ENCODE data around the gene ST6GALNAC3.

The ST6GALNAC3 gene

DNA sequence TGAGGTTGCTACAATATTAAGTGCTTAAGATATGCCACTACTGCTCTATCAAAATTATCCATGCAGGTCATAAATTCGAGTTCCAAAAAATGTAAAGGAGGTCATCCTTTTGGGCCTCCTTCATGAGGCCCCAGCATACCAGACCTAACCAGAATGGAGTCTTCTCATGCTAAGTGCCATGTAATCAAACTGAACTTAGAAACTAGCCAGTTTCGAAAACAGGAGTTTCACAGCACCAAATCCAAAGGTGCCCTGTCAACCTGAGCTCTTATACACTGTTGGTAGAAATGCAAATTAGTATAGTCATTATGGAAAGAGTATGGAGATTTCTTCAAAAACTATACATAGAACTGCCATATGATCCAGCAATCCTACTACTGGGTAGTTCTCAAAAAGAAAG is 320.5 kb downstream of the ST6GALNAC3 start:
- DNase-seq (ENCODE audit: extremely low spot score): no peak
- no peak for TF ChIP-seq L3MBTL2 (conservative IDR thresholded peaks at IDR 0.05)
- no peak for TF ChIP-seq FOXM1 (IDR thresholded peaks at IDR 0.05; ENCODE audit: borderline replicate concordance)
- no peak for TF ChIP-seq SP1 (IDR thresholded peaks at IDR 0.05)
- TF ChIP-seq NFRKB (IDR thresholded peaks at IDR 0.05): no peak
- TF ChIP-seq FOXK2 (IDR thresholded peaks at IDR 0.05): no peak
- TF ChIP-seq HDGF (IDR thresholded peaks at IDR 0.05; ENCODE audit: borderline replicate concordance): no peak
- TF ChIP-seq FOXA1 (IDR thresholded peaks at IDR 0.05): no peak
- TF ChIP-seq ZNF384 (IDR thresholded peaks at IDR 0.05): no peak
- no peak for TF ChIP-seq SUZ12 (IDR thresholded peaks at IDR 0.05)
- TF ChIP-seq, protein P1, sequence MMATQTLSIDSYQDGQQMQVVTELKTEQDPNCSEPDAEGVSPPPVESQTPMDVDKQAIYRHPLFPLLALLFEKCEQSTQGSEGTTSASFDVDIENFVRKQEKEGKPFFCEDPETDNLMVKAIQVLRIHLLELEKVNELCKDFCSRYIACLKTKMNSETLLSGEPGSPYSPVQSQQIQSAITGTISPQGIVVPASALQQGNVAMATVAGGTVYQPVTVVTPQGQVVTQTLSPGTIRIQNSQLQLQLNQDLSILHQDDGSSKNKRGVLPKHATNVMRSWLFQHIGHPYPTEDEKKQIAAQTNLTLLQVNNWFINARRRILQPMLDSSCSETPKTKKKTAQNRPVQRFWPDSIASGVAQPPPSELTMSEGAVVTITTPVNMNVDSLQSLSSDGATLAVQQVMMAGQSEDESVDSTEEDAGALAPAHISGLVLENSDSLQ (IDR thresholded peaks at IDR 0.05): no peak
- TF ChIP-seq TARDBP (IDR thresholded peaks at IDR 0.05): no peak
- TF ChIP-seq LEF1 (IDR thresholded peaks at IDR 0.05; ENCODE audit: borderline replicate concordance): no peak
- TF ChIP-seq BHLHE40 (IDR thresholded peaks at IDR 0.05; ENCODE audit: borderline replicate concordance): no peak
- no peak for TF ChIP-seq ARNT (IDR thresholded peaks at IDR 0.05)
- TF ChIP-seq CTBP1 (IDR thresholded peaks at IDR 0.05; ENCODE audit: borderline replicate concordance): no peak
- no peak for TF ChIP-seq ELF4 (IDR thresholded peaks at IDR 0.05)
- ChIA-PET POLR2A (no interaction called here), CTCF (no interaction called here)

DNA sequence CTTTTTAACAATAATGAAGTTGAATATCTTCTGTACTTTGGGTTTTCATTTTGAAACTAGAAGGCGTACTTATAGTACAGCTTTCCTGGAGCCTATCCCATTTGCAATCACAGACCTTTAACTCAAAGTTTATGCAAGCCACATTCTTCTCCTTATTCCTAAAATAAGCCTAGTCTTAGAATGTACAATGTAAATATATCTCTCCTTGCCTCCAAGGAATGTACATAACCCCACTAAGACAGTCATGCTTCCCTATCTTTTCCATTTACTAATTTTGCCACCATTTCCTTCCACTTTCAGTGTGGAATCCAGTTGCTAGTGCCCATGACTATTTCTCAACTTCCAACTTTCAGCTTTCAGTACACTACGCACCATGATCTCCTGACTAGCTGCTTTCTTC is 327.6 kb downstream of the ST6GALNAC3 start:
- ChIA-PET POLR2A (no interaction called here), CTCF (no interaction called here)
- DNase-seq (ENCODE audit: extremely low spot score): no peak
- no peak for TF ChIP-seq L3MBTL2 (conservative IDR thresholded peaks at IDR 0.05)

DNA sequence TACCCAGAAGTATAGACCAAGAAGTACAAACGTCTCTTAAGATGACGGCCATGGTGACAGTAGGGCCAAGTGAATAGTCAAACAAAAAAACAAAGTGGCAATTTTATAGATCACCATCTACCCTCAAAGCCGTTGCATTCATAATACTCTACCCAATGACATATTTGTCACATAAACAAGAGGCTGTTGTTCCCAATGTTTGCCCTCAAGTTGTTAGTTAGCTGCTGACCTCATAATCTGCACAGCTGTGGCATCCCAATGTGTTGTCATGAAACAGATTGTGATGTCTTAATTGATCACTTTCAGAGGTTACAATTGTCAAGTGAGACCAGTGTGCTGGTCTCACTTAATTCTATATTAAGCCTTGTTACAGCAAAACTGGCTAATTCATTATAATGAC is 333.8 kb downstream of the ST6GALNAC3 start:
- CTCF ChIA-PET: no interaction called here
- no peak for DNase-seq (ENCODE audit: extremely low spot score)
- TF ChIP-seq ELF4 (IDR thresholded peaks at IDR 0.05): no peak
- no peak for TF ChIP-seq FOXA1 (IDR thresholded peaks at IDR 0.05)
- TF ChIP-seq TARDBP (IDR thresholded peaks at IDR 0.05): no peak
- no peak for TF ChIP-seq SP1 (IDR thresholded peaks at IDR 0.05)
- no peak for TF ChIP-seq L3MBTL2 (conservative IDR thresholded peaks at IDR 0.05)
- TF ChIP-seq HDGF (IDR thresholded peaks at IDR 0.05; ENCODE audit: borderline replicate concordance): no peak
- no peak for TF ChIP-seq ZNF384 (IDR thresholded peaks at IDR 0.05)
- no peak for TF ChIP-seq FOXM1 (IDR thresholded peaks at IDR 0.05; ENCODE audit: borderline replicate concordance)
- no peak for TF ChIP-seq ARNT (IDR thresholded peaks at IDR 0.05)
- no peak for TF ChIP-seq FOXK2 (IDR thresholded peaks at IDR 0.05)
- no peak for TF ChIP-seq NFRKB (IDR thresholded peaks at IDR 0.05)
- TF ChIP-seq, protein P1 (IDR thresholded peaks at IDR 0.05): no peak
- no peak for TF ChIP-seq BHLHE40 (IDR thresholded peaks at IDR 0.05; ENCODE audit: borderline replicate concordance)
- POLR2A ChIA-PET: no interaction called here

DNA sequence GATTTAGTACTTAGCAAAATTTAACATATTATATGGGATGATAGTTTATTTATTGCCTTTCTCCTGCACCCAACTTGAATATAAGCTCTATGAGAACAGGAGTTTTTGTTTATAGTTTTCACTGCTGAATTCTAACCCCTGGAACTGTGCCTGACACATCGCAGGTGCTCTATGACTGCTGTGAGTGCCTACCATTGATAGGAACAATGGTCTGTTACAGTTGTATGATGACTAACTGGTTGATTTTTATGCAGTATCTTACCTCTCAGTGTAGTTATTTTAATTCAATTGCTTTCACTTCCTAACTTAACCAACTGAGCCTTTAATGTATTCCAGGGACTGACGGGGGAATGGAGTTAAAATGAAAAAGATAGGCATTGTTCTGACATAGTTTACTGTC is 336.0 kb downstream of the ST6GALNAC3 start:
- CTCF ChIA-PET: no interaction called here
- POLR2A ChIA-PET: no interaction called here
- no peak for DNase-seq (ENCODE audit: extremely low spot score)
- no peak for TF ChIP-seq FOXK2 (IDR thresholded peaks at IDR 0.05)
- no peak for TF ChIP-seq FOXA1 (IDR thresholded peaks at IDR 0.05)
- TF ChIP-seq ARNT (IDR thresholded peaks at IDR 0.05): no peak
- no peak for TF ChIP-seq NFRKB (IDR thresholded peaks at IDR 0.05)
- TF ChIP-seq ELF4 (IDR thresholded peaks at IDR 0.05): no peak
- TF ChIP-seq SUZ12 (IDR thresholded peaks at IDR 0.05): no peak
- no peak for TF ChIP-seq BHLHE40 (IDR thresholded peaks at IDR 0.05; ENCODE audit: borderline replicate concordance)
- TF ChIP-seq CTBP1 (IDR thresholded peaks at IDR 0.05; ENCODE audit: borderline replicate concordance): no peak
- TF ChIP-seq TARDBP (IDR thresholded peaks at IDR 0.05): no peak
- no peak for TF ChIP-seq ZNF384 (IDR thresholded peaks at IDR 0.05)
- no peak for TF ChIP-seq LEF1 (IDR thresholded peaks at IDR 0.05; ENCODE audit: borderline replicate concordance)

DNA sequence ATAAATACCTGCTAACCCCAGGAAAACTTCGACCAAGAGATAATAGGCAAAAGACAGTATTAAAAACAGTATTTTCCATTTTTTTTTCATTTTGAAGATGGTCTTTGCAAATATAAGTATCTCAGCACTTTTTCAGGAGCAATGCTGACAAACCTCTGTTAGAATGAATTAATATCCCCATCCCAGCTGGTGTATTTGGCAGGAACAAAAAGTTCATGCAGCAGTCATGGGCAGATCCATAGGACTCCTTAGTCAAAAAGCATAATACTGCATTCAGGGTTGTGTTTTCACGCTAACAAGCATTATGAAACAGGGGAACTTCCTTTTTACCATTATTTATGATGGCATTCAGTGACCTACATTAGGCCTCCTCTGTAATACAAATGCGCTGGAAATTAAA is 344.0 kb downstream of the ST6GALNAC3 start:
- POLR2A ChIA-PET: no interaction called here
- TF ChIP-seq ARNT (IDR thresholded peaks at IDR 0.05) (no peak), SUZ12 (IDR thresholded peaks at IDR 0.05) (no peak), BHLHE40 (IDR thresholded peaks at IDR 0.05; ENCODE audit: borderline replicate concordance) (no peak), SP1 (IDR thresholded peaks at IDR 0.05) (no peak), FOXK2 (IDR thresholded peaks at IDR 0.05) (no peak), FOXA1 (IDR thresholded peaks at IDR 0.05) (no peak), NFRKB (IDR thresholded peaks at IDR 0.05) (no peak), ZNF384 (IDR thresholded peaks at IDR 0.05) (no peak), TARDBP (IDR thresholded peaks at IDR 0.05) (no peak)
- TF ChIP-seq, protein P1 (IDR thresholded peaks at IDR 0.05): no peak
- CTCF ChIA-PET: no interaction called here
- DNase-seq (ENCODE audit: extremely low spot score): no peak

DNA sequence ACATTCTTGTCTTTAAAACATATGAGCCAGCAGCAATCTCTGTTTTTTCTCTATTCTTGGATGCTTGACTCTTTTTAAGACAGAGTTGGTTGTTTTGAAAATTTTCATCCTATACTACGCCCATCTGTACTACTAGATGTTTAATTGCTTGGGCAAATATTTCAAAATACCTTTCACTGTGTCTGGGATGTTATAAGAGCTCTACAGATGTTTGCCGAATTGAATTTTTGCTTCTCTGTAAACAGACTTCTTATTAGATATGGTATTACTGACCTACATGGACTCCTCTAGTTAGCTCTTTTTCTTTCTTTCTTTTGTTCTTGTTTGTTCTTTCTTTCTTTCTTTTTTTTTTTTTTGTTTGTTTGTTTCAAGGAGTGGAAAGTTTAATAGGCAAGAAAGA is 345.1 kb downstream of the ST6GALNAC3 start:
- TF ChIP-seq ELF4 (IDR thresholded peaks at IDR 0.05): no peak
- no peak for TF ChIP-seq CTBP1 (IDR thresholded peaks at IDR 0.05; ENCODE audit: borderline replicate concordance)
- TF ChIP-seq SUZ12 (IDR thresholded peaks at IDR 0.05): no peak
- TF ChIP-seq, protein P1 (IDR thresholded peaks at IDR 0.05): no peak
- no peak for TF ChIP-seq FOXM1 (IDR thresholded peaks at IDR 0.05; ENCODE audit: borderline replicate concordance)
- ChIA-PET CTCF (no interaction called here), POLR2A (no interaction called here)
- DNase-seq (ENCODE audit: extremely low spot score): no peak

Data from HEK293T (cell line).